ENCODE measurements around the gene GCSH.
"Not testable (repeated sequence)": the region's sequence is repeated elsewhere in the genome, so short reads cannot be mapped to it uniquely, and the experiment has no call there.

The GCSH gene

DNA sequence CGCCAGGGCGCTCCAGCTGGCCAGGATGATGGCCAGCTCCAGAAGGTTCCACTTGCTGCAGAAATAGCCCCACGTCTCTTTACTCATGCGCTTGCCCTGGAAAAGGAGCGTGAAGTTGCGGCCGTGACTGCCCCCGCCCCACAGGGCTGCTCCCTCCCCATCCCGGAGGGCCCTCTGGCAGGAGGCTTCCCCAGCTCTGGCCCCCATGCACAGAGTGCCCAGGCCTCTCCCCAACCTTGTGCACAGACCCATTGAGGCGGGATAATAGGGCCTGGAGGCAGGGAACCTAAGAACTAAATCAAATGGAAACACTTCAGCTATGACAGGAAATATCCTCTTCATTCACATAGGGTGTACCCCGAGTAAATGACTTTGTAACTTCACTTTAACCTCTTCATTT lies 21.2 kb upstream of the GCSH start:
- TF ChIP-seq CTCF (IDR thresholded peaks at IDR 0.05), result no peak
- no peaks in the 10 kb centered on the region for H3K79me2 ChIP-seq
- H3K4me1 ChIP-seq, result no peaks in the 10 kb centered on the region
- no peak overlapping the region for H3K27ac ChIP-seq
- H2AFZ ChIP-seq, result no peak overlapping the region
- no peak overlapping the region for H3K4me3 ChIP-seq (ENCODE audit: low read depth, low read length)
- H3K4me2 ChIP-seq (ENCODE audit: low read length), result no peak overlapping the region
- H3K27me3 ChIP-seq (ENCODE audit: control insufficient read depth, insufficient read depth, low read length), result no peaks in the 10 kb centered on the region
- no peak overlapping the region for H3K9ac ChIP-seq
- H3K9me3 ChIP-seq (ENCODE audit: control insufficient read depth, low read length), result no peaks in the 10 kb centered on the region
- H3K36me3 ChIP-seq (ENCODE audit: control insufficient read depth, insufficient read depth, low read length), result no peaks in the 10 kb centered on the region

DNA sequence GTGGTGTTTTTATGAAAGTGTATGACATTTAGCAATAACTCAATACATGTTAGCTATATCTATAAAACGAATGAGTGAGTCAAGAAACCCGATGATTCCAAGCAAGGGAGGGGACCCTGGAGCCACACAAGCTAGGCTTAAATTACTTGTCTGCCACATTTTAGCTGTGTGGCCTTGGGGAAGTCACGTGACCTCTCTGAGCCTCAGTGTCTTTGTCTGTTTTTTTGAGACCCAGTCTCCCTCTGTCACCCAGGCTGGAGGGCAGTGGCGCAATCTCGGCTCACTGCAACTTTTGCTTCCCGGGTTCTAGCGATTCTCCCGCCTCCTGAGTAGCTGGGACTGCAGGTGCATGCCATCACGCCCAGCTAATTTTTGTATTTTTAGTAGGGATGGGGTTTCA lies 20.1 kb upstream of the GCSH start:
- Histone ChIP-seq H3K27ac (no peak overlapping the region), H3K27me3 (ENCODE audit: control insufficient read depth, insufficient read depth, low read length) (no peaks in the 10 kb centered on the region), H3K4me1 (no peaks in the 10 kb centered on the region), H3K9me3 (ENCODE audit: control insufficient read depth, low read length) (no peaks in the 10 kb centered on the region), H2AFZ (no peak overlapping the region), H3K4me2 (ENCODE audit: low read length) (no peak overlapping the region), H3K79me2 (no peaks in the 10 kb centered on the region), H3K4me3 (ENCODE audit: low read depth, low read length) (no peak overlapping the region), H3K36me3 (ENCODE audit: control insufficient read depth, insufficient read depth, low read length) (no peaks in the 10 kb centered on the region), H3K9ac (no peak overlapping the region)
- TF ChIP-seq CTCF (IDR thresholded peaks at IDR 0.05), result no peak

- H3K4me2 ChIP-seq (ENCODE audit: low read length), result no peak overlapping the region
- no peak for TF ChIP-seq CTCF (IDR thresholded peaks at IDR 0.05)
- no peaks in the 10 kb centered on the region for H3K4me1 ChIP-seq
Observed at GRCh38 chr16:81112453-81112852, 16.3 kb upstream of the GCSH start.

DNA sequence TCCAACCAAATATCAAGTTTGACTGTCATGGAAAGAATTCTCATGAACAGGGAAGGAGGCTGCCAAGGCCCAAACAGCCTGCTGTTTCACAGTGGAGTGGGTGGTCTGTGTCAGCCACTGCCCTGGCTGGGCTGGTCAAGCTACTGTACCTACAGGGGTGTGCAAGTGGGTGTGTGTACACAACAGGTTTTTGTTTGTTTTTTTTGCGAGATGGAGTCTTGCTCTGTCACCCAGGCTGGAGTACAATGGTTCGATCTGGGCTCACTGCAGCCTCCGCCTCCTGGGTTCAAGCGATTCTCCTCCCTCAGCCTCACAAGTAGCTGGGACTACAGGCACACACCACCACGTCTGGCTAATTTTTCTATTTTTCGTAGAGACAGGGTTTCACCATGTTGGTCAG lies 13.1 kb upstream of the GCSH start:
- H3K9me3 ChIP-seq (ENCODE audit: control insufficient read depth, low read length); H3K4me2 ChIP-seq (ENCODE audit: low read length); H3K27ac ChIP-seq; H3K4me3 ChIP-seq (ENCODE audit: low read depth, low read length); H3K79me2 ChIP-seq; H3K4me1 ChIP-seq; H3K36me3 ChIP-seq (ENCODE audit: control insufficient read depth, insufficient read depth, low read length); H3K27me3 ChIP-seq (ENCODE audit: control insufficient read depth, insufficient read depth, low read length); H2AFZ ChIP-seq; H3K9ac ChIP-seq: not testable (repeated sequence)

More at GRCh38 chr16:81112453-81112852, 16.3 kb upstream of the GCSH start:
- Histone ChIP-seq H3K27me3 (ENCODE audit: control insufficient read depth, insufficient read depth, low read length) (no peaks in the 10 kb centered on the region), H2AFZ (no peak overlapping the region), H3K9ac (no peak overlapping the region), H3K36me3 (ENCODE audit: control insufficient read depth, insufficient read depth, low read length) (no peaks in the 10 kb centered on the region), H3K9me3 (ENCODE audit: control insufficient read depth, low read length) (no peaks in the 10 kb centered on the region), H3K4me3 (ENCODE audit: low read depth, low read length) (no peak overlapping the region), H3K27ac (no peak overlapping the region), H3K79me2 (no peaks in the 10 kb centered on the region)

- no peak overlapping the region for H3K4me3 ChIP-seq (ENCODE audit: low read depth, low read length)
- no peak overlapping the region for H3K4me2 ChIP-seq (ENCODE audit: low read length)
- no peak for TF ChIP-seq CTCF (IDR thresholded peaks at IDR 0.05)
Observed at GRCh38 chr16:81107511-81107910, 11.3 kb upstream of the GCSH start.

More at GRCh38 chr16:81107511-81107910, 11.3 kb upstream of the GCSH start:
- no peaks in the 10 kb centered on the region for H3K4me1 ChIP-seq
- no peak overlapping the region for H2AFZ ChIP-seq
- H3K36me3 ChIP-seq (ENCODE audit: control insufficient read depth, insufficient read depth, low read length), result no peaks in the 10 kb centered on the region
- no peak overlapping the region for H3K27ac ChIP-seq
- H3K9ac ChIP-seq, result no peak overlapping the region
- no peaks in the 10 kb centered on the region for H3K79me2 ChIP-seq
- no peaks in the 10 kb centered on the region for H3K9me3 ChIP-seq (ENCODE audit: control insufficient read depth, low read length)
- no peaks in the 10 kb centered on the region for H3K27me3 ChIP-seq (ENCODE audit: control insufficient read depth, insufficient read depth, low read length)
